ENCODE data around the gene CEP85L. TPM values are rescaled to one million over a fixed set of nuclear protein-coding genes. Genes with fewer than 3 reads are reported as not detected.

The CEP85L gene
- total RNA-seq, 1 donor from 2014 or later, result 16.8 TPM

- Mint-ChIP-seq H3K9me3 (peaks cover 14% of the 10 kb centered on the region), H3K27me3 (ENCODE audit: low read depth) (no peaks in the 10 kb centered on the region), H3K4me3 (no peak overlapping the region), H3K36me3 (ENCODE audit: low read depth) (peaks cover 29% of the 10 kb centered on the region), H3K27ac (ENCODE audit: unreplicated experiment) (no peak overlapping the region), H3K4me1 (peaks cover 6% of the 10 kb centered on the region)
- no peak for TF ChIP-seq CTCF (conservative IDR thresholded peaks at IDR 0.05)
- no peak for DNase-seq (ENCODE audit: low read depth, low spot score)
Measured at GRCh38 chr6:118620202-118620601, 31.2 kb downstream of the CEP85L start.

- DNase-seq (ENCODE audit: low read depth, low spot score), result peak; percentile 50
Measured at GRCh38 chr6:118618676-118619377, 32.6 kb downstream of the CEP85L start.

GRCh38 chr6:118617417-118617816 lies 34.0 kb downstream of the CEP85L start:
- TF ChIP-seq CTCF (conservative IDR thresholded peaks at IDR 0.05), result no peak
- H3K27ac Mint-ChIP-seq (ENCODE audit: unreplicated experiment), result no peak overlapping the region
- peaks cover 24% of the 10 kb centered on the region for H3K36me3 Mint-ChIP-seq (ENCODE audit: low read depth)
- no peak for DNase-seq (ENCODE audit: low read depth, low spot score)
- H3K4me3 Mint-ChIP-seq, result no peak overlapping the region
- H3K4me1 Mint-ChIP-seq, result peaks cover 6% of the 10 kb centered on the region
- peaks cover 12% of the 10 kb centered on the region for H3K9me3 Mint-ChIP-seq
- H3K27me3 Mint-ChIP-seq (ENCODE audit: low read depth), result no peaks in the 10 kb centered on the region

More at GRCh38 chr6:118618676-118619377, 32.6 kb downstream of the CEP85L start:
- TF ChIP-seq CTCF (conservative IDR thresholded peaks at IDR 0.05), result peak; percentile 73
- H3K36me3 Mint-ChIP-seq (ENCODE audit: low read depth), result peaks cover 24% of the 10 kb centered on the region
- peaks cover 6% of the 10 kb centered on the region for H3K4me1 Mint-ChIP-seq
- H3K4me3 Mint-ChIP-seq, result no peak overlapping the region
- no peak overlapping the region for H3K27ac Mint-ChIP-seq (ENCODE audit: unreplicated experiment)
- no peaks in the 10 kb centered on the region for H3K27me3 Mint-ChIP-seq (ENCODE audit: low read depth)
- peaks cover 10% of the 10 kb centered on the region for H3K9me3 Mint-ChIP-seq

GRCh38 chr6:118611334-118611733 lies 40.1 kb downstream of the CEP85L start:
- Mint-ChIP-seq H3K27ac (ENCODE audit: unreplicated experiment) (no peak overlapping the region), H3K4me1 (no peaks in the 10 kb centered on the region), H3K4me3 (no peak overlapping the region), H3K36me3 (ENCODE audit: low read depth) (peaks cover 26% of the 10 kb centered on the region), H3K9me3 (peaks cover 14% of the 10 kb centered on the region), H3K27me3 (ENCODE audit: low read depth) (no peaks in the 10 kb centered on the region)
- DNase-seq (ENCODE audit: low read depth, low spot score), result no peak
- TF ChIP-seq CTCF (conservative IDR thresholded peaks at IDR 0.05), result no peak

GRCh38 chr6:118606858-118607257 lies 44.5 kb downstream of the CEP85L start:
- H3K4me3 Mint-ChIP-seq, result no peak overlapping the region
- H3K27ac Mint-ChIP-seq (ENCODE audit: unreplicated experiment), result no peak overlapping the region
- TF ChIP-seq CTCF (conservative IDR thresholded peaks at IDR 0.05), result no peak
- peaks cover 8% of the 10 kb centered on the region for H3K9me3 Mint-ChIP-seq
- DNase-seq (ENCODE audit: low read depth, low spot score), result no peak
- peaks cover 35% of the 10 kb centered on the region for H3K36me3 Mint-ChIP-seq (ENCODE audit: low read depth)
- H3K4me1 Mint-ChIP-seq, result no peaks in the 10 kb centered on the region
- no peaks in the 10 kb centered on the region for H3K27me3 Mint-ChIP-seq (ENCODE audit: low read depth)
